Activated T-cell treated with anti-CD3 and anti-CD28 coated beads, Interleukin-2, amount 50 U/mL, for 4 hours (primary cell): ENCODE data around the gene KMT2D. TPM values are rescaled to one million over a fixed set of nuclear protein-coding genes. Genes with fewer than 3 reads are reported as not detected.
"Not testable (repeated sequence)": the region's sequence is repeated elsewhere in the genome, so short reads cannot be mapped to it uniquely, and the experiment has no call there.

ENCODE experiments used
- ATAC-seq, 2 donors: fragments of 200-7000 bp; cut with Tn5 transposase; one replicate each; pipeline ENCODE4 v1.10.0; 2021
- DNase-seq: peaks from one replicate; pipeline ENCODE4 v3.0.0-alpha.2; 2020
- H3K27me3 Mint-ChIP-seq: one replicate; pipeline ENCODE4 v1.8.0; 2021; ENCODE audit warnings: low read depth, mixed read lengths
- H3K36me3 Mint-ChIP-seq: one replicate; pipeline ENCODE4 v1.8.0; 2022; ENCODE audit warnings: mixed read lengths; ENCODE audit not compliant: insufficient read depth
- H3K4me1 Mint-ChIP-seq: one replicate; pipeline ENCODE4 v1.8.0; 2021; ENCODE audit warnings: low read depth, mixed read lengths
- H3K4me3 Mint-ChIP-seq: one replicate; pipeline ENCODE4 v1.8.0; 2021; ENCODE audit warnings: mild to moderate bottlenecking, moderate library complexity, mixed read lengths
- H3K9me3 Mint-ChIP-seq: one replicate; pipeline ENCODE4 v1.8.0; 2021; ENCODE audit warnings: mixed read lengths
- total RNA-seq, 3 donors: library from RNA; stranded (reverse); gene quantifications; one replicate each; pipeline ENCODE4 v1.2.1, GENCODE V29; 2021

Gene KMT2D
- total RNA-seq, 3 donors from 2014 or later, result 102 to 106 (median 105) TPM

DNA sequence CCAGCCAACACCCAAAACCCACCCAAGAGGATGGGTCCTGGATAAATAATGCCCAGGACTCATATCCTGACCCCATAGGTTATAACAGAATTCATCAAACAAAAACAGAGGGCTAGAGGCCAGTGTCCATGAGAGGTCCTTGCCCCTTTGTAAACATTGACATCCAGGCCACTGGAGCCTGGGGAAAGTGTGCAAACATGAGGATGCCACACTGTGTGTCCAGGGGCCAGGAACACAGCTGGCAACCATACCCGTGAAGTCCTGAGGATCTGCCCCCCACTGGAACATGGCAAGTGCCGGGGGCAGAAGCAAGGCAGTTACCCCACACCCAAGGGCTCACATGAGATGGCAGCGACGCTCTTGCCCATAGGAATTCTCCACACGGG lies 4.2 kb upstream of the KMT2D start:
- Mint-ChIP-seq H3K9me3 (no peaks in the 10 kb centered on the region), H3K36me3 (no peaks in the 10 kb centered on the region), H3K4me3 (no peak overlapping the region), H3K4me1 (peaks cover 21% of the 10 kb centered on the region), H3K27me3 (no peaks in the 10 kb centered on the region)
- DNase-seq (no peak), ATAC-seq (no peak)

GRCh38 chr12:49061916-49062315 lies 1.3 kb upstream of the KMT2D start:
- not testable (repeated sequence) for H3K36me3 Mint-ChIP-seq

GRCh38 chr12:49061157-49061650 lies 610 bp upstream of the KMT2D start:
- ATAC-seq (no peak), DNase-seq (no peak)
- Mint-ChIP-seq H3K27me3 (no peaks in the 10 kb centered on the region), H3K36me3 (no peaks in the 10 kb centered on the region), H3K4me3 (peak overlapping the region; percentile 95), H3K9me3 (no peaks in the 10 kb centered on the region), H3K4me1 (peaks cover 38% of the 10 kb centered on the region)

More at GRCh38 chr12:49061916-49062315, 1.3 kb upstream of the KMT2D start:
- not testable (repeated sequence) for H3K9me3 Mint-ChIP-seq, H3K27me3 Mint-ChIP-seq, DNase-seq, ATAC-seq
- peak overlapping the region; percentile 95 for H3K4me3 Mint-ChIP-seq
- H3K4me1 Mint-ChIP-seq, result peaks cover 31% of the 10 kb centered on the region

DNA sequence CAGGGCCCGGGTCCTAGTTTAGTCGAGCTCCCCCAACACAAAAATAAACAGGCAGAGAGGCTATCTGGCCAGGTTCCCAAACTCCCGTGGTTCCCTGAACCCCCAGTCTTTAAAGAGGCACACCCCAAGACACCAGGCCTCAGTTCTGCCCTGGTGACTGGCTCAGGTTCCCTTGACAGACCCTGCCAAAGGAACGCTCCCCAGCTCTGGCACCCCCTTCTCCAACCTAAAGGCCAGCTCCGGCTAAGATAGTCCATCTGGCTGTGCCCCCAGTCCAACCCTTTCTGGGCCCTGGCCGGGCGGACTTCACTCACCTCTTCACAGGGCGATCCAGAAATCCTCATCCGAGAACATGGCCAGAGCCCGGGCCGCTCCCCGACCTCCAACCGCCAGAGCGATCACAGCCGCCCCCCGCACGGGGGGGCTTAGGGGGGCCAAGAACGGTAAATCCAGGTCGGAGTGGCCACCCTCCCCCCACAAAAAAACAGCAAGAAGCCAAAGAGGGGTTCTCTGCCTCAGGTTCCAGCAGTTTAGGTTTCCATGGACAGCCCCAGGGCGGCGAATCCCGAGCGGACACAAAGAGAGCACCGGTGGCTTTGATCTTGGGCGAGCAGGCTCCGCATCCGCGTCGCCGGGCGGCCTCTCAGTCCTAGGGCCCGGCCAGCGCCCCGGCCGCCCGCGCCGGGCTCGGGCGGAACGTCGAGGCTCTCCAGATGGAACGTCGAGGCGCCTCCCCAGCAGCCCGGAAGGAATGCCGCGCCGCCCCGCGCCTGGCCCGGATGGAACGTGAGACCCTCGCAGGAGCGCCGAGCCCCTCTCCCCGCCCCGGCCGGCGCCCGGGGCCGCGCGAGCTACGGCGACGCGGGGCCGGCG lies 1.1 kb downstream of the KMT2D start:
- peaks cover 55% of the 10 kb centered on the region for H3K4me1 Mint-ChIP-seq
- H3K36me3 Mint-ChIP-seq, result peaks cover 10% of the 10 kb centered on the region
- peak; percentile 6 to 11 for ATAC-seq
- H3K4me3 Mint-ChIP-seq, result peak overlapping the region; percentile 90
- H3K27me3 Mint-ChIP-seq, result no peaks in the 10 kb centered on the region
- DNase-seq, result no peak
- H3K9me3 Mint-ChIP-seq, result no peaks in the 10 kb centered on the region

GRCh38 chr12:49059045-49059298 lies 1.6 kb downstream of the KMT2D start:
- no peaks in the 10 kb centered on the region for H3K9me3 Mint-ChIP-seq
- peak overlapping the region; percentile 90 for H3K4me3 Mint-ChIP-seq
- ATAC-seq (no peak), DNase-seq (no peak)
- H3K36me3 Mint-ChIP-seq, result peaks cover 10% of the 10 kb centered on the region
- peaks cover 58% of the 10 kb centered on the region for H3K4me1 Mint-ChIP-seq
- H3K27me3 Mint-ChIP-seq, result no peaks in the 10 kb centered on the region

GRCh38 chr12:49058366-49059044 lies 2.1 kb downstream of the KMT2D start:
- no peaks in the 10 kb centered on the region for H3K9me3 Mint-ChIP-seq
- peaks cover 11% of the 10 kb centered on the region for H3K36me3 Mint-ChIP-seq
- ATAC-seq, result no peak
- DNase-seq, result no peak
- H3K4me3 Mint-ChIP-seq, result peak overlapping the region; percentile 90
- peaks cover 56% of the 10 kb centered on the region for H3K4me1 Mint-ChIP-seq
- no peaks in the 10 kb centered on the region for H3K27me3 Mint-ChIP-seq

DNA sequence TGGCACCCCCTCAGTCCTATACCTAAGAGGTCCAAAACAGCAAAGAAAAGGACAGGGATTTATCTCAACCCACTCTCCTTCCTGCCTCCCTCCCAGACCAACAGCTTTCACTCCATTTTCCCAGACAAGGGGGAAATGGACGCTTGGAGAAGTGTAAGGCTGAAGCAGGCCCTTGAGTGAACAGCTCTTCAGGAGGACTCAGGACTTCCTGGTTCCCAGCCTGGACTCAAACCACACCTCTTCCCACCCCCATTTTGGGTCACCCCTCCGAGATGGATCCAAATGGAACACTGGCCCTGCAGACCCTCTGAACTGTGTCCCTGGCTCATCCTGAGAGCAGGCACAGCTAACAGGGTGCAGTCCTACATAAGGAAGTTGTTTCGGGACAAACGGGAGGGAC lies 2.7 kb downstream of the KMT2D start:
- ATAC-seq, result no peak
- no peaks in the 10 kb centered on the region for H3K9me3 Mint-ChIP-seq
- H3K4me1 Mint-ChIP-seq, result peaks cover 56% of the 10 kb centered on the region
- DNase-seq, result no peak
- peaks cover 15% of the 10 kb centered on the region for H3K36me3 Mint-ChIP-seq
- H3K27me3 Mint-ChIP-seq, result no peaks in the 10 kb centered on the region
- peak overlapping the region; percentile 90 for H3K4me3 Mint-ChIP-seq

DNA sequence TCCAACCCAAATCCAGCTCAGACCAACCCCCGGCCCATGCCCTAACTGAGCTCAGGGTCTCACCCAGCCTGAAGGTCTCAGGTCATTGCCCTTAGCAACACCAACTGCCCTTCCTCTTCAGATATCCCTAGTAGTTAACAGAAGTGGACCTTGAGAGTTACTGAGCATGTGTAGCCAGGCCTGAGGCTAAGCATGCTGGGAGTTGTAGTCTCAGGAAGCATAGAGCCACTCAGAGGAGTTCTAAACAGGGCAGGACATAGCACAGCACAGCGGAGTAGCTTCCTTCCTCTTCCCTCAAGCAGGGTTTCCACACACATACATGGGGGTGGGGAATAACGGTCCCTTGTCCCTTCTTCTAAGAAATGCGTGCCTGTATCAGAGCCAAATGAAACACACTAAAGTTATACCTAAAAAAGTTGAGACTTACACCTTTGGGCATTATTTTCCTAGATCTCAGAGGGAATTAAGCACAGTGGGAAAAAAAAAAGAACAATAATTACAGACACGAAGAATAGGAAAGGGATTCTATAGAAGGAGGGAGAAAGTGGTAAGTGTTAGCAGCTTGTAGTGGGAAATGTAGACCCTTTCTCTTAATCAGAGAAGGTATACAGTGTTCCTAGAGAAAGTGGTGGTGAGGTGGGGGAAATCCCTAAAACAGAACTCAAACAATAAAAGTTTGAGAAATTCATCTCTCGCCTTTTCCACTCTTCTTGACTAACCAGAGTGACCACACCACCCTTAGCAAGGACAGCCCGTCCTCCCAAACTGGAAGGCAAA lies 4.4 kb downstream of the KMT2D start:
- no peaks in the 10 kb centered on the region for H3K27me3 Mint-ChIP-seq
- peaks cover 29% of the 10 kb centered on the region for H3K36me3 Mint-ChIP-seq
- H3K4me3 Mint-ChIP-seq, result peak overlapping the region; percentile 90
- H3K4me1 Mint-ChIP-seq, result peaks cover 51% of the 10 kb centered on the region
- DNase-seq (peak; percentile 23), ATAC-seq (peak; percentile 59 to 66)
- H3K9me3 Mint-ChIP-seq, result no peaks in the 10 kb centered on the region

GRCh38 chr12:49055092-49055491 lies 5.5 kb downstream of the KMT2D start:
- H3K36me3 Mint-ChIP-seq, result peaks cover 35% of the 10 kb centered on the region
- H3K27me3 Mint-ChIP-seq, result no peaks in the 10 kb centered on the region
- H3K4me3 Mint-ChIP-seq, result no peak overlapping the region
- ATAC-seq (no peak), DNase-seq (no peak)
- no peaks in the 10 kb centered on the region for H3K9me3 Mint-ChIP-seq
- H3K4me1 Mint-ChIP-seq, result peaks cover 48% of the 10 kb centered on the region

DNA sequence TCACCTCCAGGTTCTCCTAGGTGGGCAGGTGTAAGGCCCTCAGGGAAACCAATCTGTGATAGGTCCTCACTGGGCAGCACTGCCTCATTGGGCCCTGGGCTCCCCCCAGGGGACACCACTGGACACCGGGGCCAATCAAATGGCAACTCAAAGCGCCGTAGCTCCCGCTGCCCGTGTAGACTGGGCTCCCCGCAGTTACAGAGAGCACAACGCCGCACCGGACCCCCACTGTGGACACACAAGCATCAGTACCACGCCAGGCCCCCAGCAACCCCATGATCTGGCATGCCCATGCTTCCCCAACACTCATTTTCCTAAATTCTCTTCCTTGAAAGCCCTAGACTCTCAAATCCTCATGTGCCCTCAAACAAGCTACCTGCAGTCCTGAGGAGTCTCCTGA lies 6.1 kb downstream of the KMT2D start:
- no peaks in the 10 kb centered on the region for H3K27me3 Mint-ChIP-seq
- peak overlapping the region; percentile 7 for H3K4me3 Mint-ChIP-seq
- no peaks in the 10 kb centered on the region for H3K9me3 Mint-ChIP-seq
- ATAC-seq (no peak), DNase-seq (no peak)
- H3K4me1 Mint-ChIP-seq, result peaks cover 48% of the 10 kb centered on the region
- peaks cover 35% of the 10 kb centered on the region for H3K36me3 Mint-ChIP-seq

DNA sequence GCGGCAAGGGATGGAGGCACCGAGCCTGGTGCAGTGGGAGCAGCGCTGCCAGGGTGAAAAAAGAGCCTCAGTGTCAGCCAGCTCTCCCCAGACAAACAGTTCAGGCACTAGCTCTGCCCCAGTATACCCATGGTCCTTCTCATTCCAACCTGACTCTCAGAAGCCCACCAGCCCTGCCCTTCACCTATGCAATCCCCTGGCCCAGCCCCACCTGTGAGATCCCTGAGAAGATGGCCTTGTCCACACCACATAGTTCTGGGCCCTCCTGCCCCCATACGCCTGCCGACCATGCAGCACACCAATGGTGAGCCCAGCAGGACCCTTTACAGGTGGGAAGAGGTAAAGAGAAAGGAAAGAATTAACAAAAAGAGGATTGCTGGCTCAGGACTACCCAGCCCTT lies 6.5 kb downstream of the KMT2D start:
- ATAC-seq (no peak), DNase-seq (no peak)
- no peaks in the 10 kb centered on the region for H3K27me3 Mint-ChIP-seq
- no peak overlapping the region for H3K4me3 Mint-ChIP-seq
- H3K36me3 Mint-ChIP-seq, result peaks cover 35% of the 10 kb centered on the region
- H3K4me1 Mint-ChIP-seq, result peaks cover 48% of the 10 kb centered on the region
- no peaks in the 10 kb centered on the region for H3K9me3 Mint-ChIP-seq

DNA sequence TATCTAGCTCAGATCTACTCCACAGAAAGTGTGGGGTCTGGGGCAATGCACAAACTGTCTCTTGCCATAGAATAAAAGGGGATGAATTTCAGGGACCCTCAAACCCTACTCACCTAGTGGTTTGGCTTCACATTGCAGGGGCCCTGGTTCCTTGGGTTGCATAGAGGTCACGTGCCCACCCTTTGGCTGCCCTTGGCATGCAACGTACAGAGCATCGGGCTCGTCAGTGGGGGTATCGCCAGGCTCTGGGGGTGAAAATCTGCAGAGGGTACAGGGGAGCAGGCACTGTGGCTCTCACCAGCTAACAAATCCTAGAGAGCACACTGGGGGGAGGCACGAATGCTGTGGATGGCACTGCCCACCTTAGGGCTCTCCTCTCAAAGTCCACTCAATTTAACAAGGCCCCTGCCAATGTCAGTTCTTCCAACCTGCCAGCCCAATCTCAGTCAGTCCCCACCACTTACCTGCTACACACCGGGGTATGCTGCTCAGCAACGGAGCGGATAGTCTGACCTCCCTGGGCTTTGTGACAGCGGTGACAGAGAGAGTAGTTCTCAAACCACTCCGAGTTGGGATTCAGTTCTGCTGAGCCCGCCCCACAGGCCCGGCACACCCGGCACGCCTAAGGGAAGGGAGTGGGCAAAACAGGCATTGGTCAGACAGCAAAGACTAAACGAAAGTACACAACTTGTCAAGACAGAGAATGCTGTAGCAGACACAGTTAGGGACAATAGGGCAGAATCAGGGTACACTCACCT lies 8.0 kb downstream of the KMT2D start:
- DNase-seq, result no peak
- Mint-ChIP-seq H3K9me3 (no peaks in the 10 kb centered on the region), H3K4me1 (peaks cover 35% of the 10 kb centered on the region), H3K27me3 (no peaks in the 10 kb centered on the region), H3K4me3 (no peak overlapping the region), H3K36me3 (peaks cover 49% of the 10 kb centered on the region)
- no peak for ATAC-seq

DNA sequence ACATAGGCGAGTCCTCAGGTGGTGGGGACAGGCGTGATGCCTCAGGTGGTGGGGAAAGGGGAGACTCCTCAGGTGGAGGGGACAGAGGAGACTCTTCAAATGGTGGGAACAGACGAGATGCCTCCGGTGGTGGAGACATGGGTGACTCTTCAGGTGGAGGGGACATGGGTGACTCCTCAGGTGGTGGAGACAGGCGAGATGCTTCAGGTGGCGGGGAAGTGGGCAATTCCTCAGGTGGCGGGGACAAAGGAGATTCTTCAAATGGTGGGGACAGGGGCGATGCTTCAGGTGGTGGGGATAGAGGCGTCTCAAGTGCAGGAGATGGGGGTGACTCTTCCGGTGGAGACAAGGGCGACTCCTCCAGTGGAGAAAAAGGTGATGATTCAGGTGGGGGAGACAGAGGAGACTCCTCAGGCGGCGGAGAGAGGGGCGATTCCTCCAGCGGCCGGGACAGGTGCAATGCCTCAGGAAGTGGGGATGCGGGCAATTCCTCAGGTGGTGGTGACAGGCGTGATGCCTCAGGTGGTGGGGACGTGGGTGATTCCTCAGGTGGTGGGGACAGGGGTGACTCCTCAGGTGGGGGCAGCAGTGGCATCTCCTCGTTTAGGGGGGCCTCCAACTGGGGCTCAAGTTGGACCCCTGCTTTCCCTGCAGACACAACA lies 8.7 kb downstream of the KMT2D start:
- Mint-ChIP-seq H3K4me3 (no peak overlapping the region), H3K36me3 (peaks cover 54% of the 10 kb centered on the region), H3K27me3 (no peaks in the 10 kb centered on the region), H3K9me3 (no peaks in the 10 kb centered on the region), H3K4me1 (peaks cover 27% of the 10 kb centered on the region)
- ATAC-seq (no peak), DNase-seq (no peak)
